Activated CD4-positive, alpha-beta T cell treated with anti-CD3 and anti-CD28 coated beads for 24 hours (primary cell): ENCODE data around the gene SART3.
"Not testable (repeated sequence)": the region's sequence is repeated elsewhere in the genome, so short reads cannot be mapped to it uniquely, and the experiment has no call there.

Experiments
- DNase-seq, 2 donors: peaks; one replicate each; pipeline ENCODE4 v3.0.0-alpha.2; 2020; ENCODE audit warnings: low read depth in 2 of 2

Gene SART3

GRCh38 chr12:108518716-108519496, 42.1 kb downstream of the SART3 start:
- DNase-seq: no peak

DNA sequence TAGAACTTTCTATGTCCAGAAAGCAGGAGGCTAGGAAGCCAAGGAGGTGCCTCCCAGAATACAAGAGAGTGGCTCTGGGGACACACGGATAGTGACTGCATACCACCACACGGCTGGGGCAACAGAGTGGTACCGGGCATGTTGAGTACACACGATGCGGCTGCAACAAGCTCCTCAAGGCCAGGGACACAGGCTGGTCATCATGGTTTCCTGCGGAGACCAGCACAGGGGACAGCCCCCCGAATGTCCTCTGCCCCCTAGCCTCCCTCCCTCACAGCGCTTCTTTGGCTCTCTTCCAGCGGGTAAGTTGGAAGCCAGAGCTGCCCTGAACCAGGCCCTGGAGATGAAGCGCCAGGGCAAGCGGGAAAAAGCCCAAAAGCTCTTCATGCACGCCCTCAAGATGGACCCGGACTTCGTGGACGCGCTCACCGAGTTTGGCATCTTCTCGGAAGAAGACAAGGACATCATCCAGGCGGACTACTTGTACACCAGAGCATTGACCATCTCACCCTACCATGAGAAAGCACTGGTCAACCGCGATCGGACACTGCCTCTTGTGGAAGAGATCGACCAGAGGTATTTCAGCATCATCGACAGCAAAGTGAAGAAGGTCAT, 42.8 kb downstream of the SART3 start:
- no peak for DNase-seq

GRCh38 chr12:108517288-108518100, 43.5 kb downstream of the SART3 start:
- no peak for DNase-seq

DNA sequence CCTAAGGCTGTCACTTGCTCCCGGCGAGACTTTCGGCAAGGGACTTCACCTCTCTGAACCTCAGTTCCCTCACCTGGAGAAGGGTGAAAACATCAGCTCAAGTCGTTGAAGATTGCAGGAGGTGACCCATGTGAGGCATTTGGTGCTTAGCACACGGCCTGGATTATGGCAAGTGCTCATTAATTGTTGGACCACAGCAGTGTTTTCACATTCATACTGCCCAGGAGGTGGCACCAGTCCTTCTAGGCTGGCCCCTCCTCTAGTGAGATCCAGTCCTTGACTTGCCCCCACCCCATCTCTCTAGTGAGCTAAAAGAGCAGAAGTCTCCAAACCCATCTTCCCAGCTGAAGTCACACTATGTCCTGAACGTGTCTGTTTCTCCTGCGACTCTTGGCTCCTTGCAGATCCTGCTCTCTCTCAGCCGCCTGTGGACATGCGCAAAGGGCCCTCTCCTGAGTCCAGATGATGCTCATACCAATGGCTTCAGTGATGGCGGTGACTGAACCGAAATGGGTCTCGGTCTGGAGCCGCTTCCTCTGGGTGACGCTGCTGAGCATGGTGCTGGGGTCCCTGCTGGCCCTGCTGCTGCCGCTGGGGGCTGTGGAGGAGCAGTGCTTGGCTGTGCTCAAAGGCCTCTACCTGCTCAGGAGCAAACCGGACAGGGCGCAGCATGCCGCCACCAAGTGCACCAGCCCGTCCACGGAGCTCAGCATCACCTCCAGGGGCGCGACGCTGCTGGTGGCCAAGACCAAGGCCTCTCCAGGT, 44.3 kb downstream of the SART3 start:
- no peak for DNase-seq

DNA sequence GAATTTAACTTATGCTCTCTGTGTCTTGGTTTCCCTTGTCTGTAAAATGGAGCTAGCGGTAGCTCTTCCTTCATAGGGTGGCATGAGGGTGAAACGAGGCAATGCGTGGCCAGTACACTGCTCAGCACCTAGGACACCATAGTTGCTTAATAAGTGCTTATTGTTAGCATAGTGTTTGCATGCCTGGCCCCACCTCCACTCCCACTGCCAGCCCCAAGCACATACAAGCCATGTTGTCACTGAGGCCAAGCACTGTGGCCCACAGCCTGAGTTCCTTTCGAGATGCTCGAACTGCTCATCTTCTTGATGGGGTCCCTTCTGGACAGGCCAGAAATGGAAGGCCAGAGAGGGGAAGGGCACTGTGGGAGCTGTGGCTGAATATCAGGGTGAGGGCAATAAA, 45.1 kb downstream of the SART3 start:
- DNase-seq: no peak

DNA sequence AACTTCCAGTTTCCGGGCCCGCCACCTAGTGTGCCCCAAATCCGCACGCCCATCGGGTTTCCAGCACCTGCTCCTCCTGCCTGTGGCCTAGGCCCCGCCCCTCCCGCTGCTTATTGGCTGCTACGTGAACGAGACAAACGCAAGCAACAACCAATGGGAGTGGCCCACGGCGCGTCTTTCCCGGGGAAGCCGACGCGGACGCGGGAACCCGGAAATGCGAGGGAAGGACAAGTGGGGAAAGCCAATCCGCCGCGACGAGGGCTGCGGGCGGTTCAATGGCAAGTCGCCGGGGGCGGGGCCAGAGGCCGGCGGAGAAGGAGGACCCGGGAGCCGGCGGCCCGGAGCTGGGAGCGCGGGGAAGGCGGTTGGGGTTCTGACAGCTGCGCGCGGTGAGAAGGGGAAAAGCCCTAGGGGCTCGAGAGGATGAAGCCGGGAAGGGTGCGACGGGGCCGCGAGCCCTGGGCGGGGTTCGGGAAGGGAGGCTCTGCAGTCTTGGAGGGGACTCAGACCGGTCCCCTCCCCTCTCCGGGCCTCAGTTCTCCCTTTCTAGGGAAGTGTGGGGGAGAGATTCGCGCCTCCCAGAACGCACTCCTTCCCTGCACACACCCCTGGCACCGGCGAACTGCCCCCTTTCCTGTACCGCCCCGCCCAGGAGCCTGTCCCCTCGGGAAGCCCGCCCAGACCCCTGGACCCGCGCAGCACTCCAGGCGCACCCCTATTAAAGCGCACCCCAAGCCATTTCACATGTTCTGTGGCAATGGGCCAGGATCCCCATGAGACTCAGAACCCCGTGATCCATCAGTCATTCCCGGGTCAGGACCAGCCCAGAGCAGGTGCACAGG, 45.8 kb downstream of the SART3 start, which contains the start of gene FICD:
TSS of gene FICD (plus strand) at position 305 of the 842 bp plus-strand sequence. CDS start 1,696 bp downstream, outside the sequence.
- peak; percentile 99 to 100 for DNase-seq

GRCh38 chr12:108514468-108514972, 46.5 kb downstream of the SART3 start:
- DNase-seq: no peak

GRCh38 chr12:108511633-108512540, 49.1 kb downstream of the SART3 start:
- peak; percentile 61 to 72 for DNase-seq

GRCh38 chr12:108510836-108511235, 50.1 kb downstream of the SART3 start:
- no peak for DNase-seq

DNA sequence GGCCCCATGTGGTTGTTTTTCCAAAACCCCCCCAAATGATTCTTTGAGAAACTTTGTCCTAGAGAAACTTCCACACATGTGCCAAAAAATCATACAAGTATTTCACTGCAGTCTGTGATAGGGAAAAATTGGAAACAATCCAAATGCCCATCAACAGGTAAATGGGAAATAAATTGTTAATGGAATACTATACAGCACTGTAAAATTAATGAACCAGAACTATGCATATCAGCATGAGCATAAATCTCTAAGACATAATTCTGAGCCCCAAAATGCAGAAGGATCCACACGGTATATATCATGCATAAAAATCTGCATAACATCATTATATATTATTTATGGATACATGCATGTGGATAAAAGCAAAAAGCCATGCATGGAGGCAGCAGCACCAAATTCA, 51.2 kb downstream of the SART3 start:
- no peak for DNase-seq

DNA sequence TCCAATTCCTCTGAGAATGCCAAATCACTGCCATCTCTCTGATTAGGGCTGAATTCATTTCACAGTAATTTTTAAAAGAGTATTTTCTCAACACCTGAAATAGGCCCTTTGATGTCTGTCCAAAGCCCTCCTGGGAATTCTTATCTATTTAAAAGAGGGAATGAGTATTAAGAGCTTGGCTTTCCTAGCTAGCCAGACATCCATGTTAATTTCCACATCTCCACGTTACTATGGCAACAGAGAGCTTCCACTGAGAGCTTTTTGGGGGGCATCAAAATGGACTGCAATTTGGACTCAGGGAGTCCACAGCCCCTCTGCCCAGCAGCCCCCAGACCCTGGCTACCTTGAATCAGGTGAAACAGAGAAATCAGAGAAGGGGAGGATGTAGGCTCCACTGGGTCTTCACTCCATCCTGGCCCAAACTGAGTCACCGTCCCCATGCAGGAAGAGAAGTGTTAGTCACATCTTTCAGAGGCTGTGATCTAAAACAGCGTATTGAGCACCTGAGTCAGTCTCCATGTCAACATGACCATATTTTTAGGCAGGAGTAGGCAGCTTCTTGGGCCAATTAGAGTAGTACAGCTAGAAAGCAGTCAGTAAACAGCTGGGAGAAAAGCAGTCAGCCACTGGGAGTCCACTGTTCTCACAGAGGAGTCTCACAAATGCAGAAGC, 52.9 kb downstream of the SART3 start:
- no peak for DNase-seq

DNA sequence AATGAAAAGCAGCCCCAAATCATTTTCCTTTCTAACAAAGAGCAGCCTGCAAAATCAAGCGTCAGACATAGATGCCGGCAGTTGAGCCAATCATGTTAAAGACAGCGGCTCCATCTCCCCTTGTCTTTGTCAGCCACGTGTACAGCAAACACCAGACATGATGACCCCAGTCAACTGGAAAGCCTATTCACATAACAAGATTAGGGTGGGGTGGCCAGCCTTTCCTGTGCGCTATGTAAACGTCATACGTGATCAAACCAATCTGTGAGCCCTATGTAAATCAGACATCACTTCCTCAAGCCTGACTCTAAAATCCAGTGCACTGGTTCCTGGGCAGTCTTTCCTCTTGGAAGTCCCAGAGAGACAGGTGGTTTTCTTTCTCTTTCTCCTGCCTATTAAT, 55.8 kb downstream of the SART3 start:
- no peak for DNase-seq

DNA sequence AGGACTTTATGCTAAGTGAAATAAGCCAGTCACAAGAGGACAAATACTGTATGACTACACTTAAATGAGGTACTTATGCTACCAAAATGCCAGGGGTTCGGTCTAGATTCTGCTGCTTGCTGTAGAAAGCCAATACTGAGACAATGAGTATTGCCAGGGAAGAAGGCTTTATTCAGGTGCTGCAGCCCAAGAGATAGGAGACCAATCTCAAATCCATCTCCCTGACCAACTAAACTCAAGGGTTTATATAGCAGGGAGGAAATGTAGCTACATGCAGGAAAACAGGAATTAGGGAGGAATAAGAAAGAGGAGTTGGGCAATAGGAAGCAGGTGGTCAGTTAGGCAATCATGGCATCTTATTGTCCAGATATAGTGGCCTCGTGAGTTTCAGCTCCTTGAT, 58.1 kb downstream of the SART3 start:
- no peak for DNase-seq

DNA sequence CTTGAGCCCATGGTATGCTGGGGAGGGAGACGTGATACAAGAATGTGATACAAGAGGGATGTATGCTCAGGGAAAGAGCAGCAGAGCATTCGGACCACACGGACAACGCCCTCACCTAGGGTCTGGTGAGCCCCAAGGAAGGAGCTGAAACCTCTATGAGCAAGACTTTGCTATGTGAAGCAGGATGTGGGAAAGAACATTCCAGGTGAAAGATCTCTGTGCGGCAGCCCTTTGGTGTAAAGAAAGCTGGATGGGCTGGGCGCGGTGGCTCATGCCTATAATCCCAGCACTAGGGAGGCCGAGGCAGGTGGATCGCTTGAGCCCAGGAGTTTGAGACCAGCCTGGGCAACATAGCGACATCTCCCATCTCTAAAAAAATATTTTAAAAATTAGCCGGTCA, 62.8 kb downstream of the SART3 start:
- no peak for DNase-seq

- no peak for DNase-seq
Observed at GRCh38 chr12:108495823-108496579, 65.0 kb downstream of the SART3 start.

GRCh38 chr12:108495054-108495453, 65.9 kb downstream of the SART3 start:
- DNase-seq: no peak

GRCh38 chr12:108491256-108491655, 69.7 kb downstream of the SART3 start:
- no peak for DNase-seq

GRCh38 chr12:108487029-108487428, 73.9 kb downstream of the SART3 start:
- not testable (repeated sequence) for DNase-seq
